Mesendoderm (in vitro differentiated cells): ENCODE measurements around the gene DEFB128.

Experiments
- DNase-seq: peaks from one replicate; pipeline ENCODE4 v3.0.0; 2013
- H2AK5ac ChIP-seq: 2 replicates; pipeline ENCODE4 v1.6.1; 2013; ENCODE audit warnings: low read length, inconsistent platforms
- H2BK120ac ChIP-seq: 2 replicates; pipeline ENCODE4 v1.6.1; 2013; ENCODE audit warnings: low read depth, mild to moderate bottlenecking, low read length, moderate library complexity, mixed read lengths
- H2BK15ac ChIP-seq: replicated peaks from 2 replicates; pipeline ENCODE4 v1.6.1; 2013; ENCODE audit warnings: low read depth, mild to moderate bottlenecking, moderate library complexity
- H2BK5ac ChIP-seq: 2 replicates; pipeline ENCODE4 v1.6.1; 2013; ENCODE audit warnings: low read length, inconsistent platforms
- H3K18ac ChIP-seq: 2 replicates; pipeline ENCODE4 v1.6.1; 2013; ENCODE audit warnings: mild to moderate bottlenecking, low read length, mixed read lengths
- H3K23ac ChIP-seq: one replicate; pipeline ENCODE4 v1.6.1; 2013; ENCODE audit warnings: low read length
- H3K27ac ChIP-seq: 2 replicates; pipeline ENCODE4 v1.5.1; 2013; ENCODE audit warnings: low read depth, mild to moderate bottlenecking, inconsistent platforms, low read length, moderate library complexity
- H3K27me3 ChIP-seq: 2 replicates; pipeline ENCODE4 v1.6.1; 2013; ENCODE audit warnings: low read length, control low read depth, mild to moderate bottlenecking, inconsistent platforms; ENCODE audit not compliant: insufficient read depth, poor library complexity
- H3K36me3 ChIP-seq: 2 replicates; pipeline ENCODE4 v1.6.1; 2013; ENCODE audit warnings: low read length, inconsistent platforms; ENCODE audit not compliant: control insufficient read depth, insufficient read depth
- H3K4ac ChIP-seq: one replicate; pipeline ENCODE4 v1.6.1; 2013; ENCODE audit warnings: low read depth, mild to moderate bottlenecking, low read length, moderate library complexity
- H3K4me1 ChIP-seq: 2 replicates; pipeline ENCODE4 v1.6.1; 2013; ENCODE audit warnings: low read depth, low read length, inconsistent platforms; ENCODE audit not compliant: control insufficient read depth
- H3K4me2 ChIP-seq: 2 replicates; pipeline ENCODE4 v1.6.1; 2013; ENCODE audit warnings: low read length
- H3K4me3 ChIP-seq: 2 replicates; pipeline ENCODE4 v1.5.1; 2013; ENCODE audit warnings: mild to moderate bottlenecking, low read length
- H3K56ac ChIP-seq: one replicate; pipeline ENCODE4 v1.6.1; 2013; ENCODE audit warnings: low read length
- H3K79me1 ChIP-seq: 2 replicates; pipeline ENCODE4 v1.6.1; 2013; ENCODE audit warnings: low read length, inconsistent platforms
- H3K79me2 ChIP-seq: 2 replicates; pipeline ENCODE4 v1.6.1; 2013; ENCODE audit warnings: mild to moderate bottlenecking, low read length; ENCODE audit not compliant: control insufficient read depth, insufficient read depth
- H3K9ac ChIP-seq: 2 replicates; pipeline ENCODE4 v1.6.1; 2013; ENCODE audit warnings: low read length, inconsistent platforms
- H4K5ac ChIP-seq: one replicate; pipeline ENCODE4 v1.6.1; 2013; ENCODE audit warnings: low read length
- H4K8ac ChIP-seq: one replicate; pipeline ENCODE4 v1.6.1; 2013; ENCODE audit warnings: low read depth, mild to moderate bottlenecking, control low read depth, low read length, moderate library complexity
- WGBS: extraction: QIAGEN DNeasy Blood & Tissue Kit; methylation state at CpG from one replicate; pipeline ENCODE4 v1.1.7; 2013; ENCODE audit warnings: low lambda C conversion rate, missing lambda C conversion rate; ENCODE audit not compliant: insufficient coverage; ENCODE audit errors: extremely low coverage; 5-methylcytosine and 5-hydroxymethylcytosine counted together

The DEFB128 gene

GRCh38 chr20:187733-188132 is 1.8 kb downstream of the DEFB128 start:
- Histone ChIP-seq H2BK120ac (no peak overlapping the region), H3K27me3 (no peaks in the 10 kb centered on the region), H3K9ac (no peak overlapping the region), H3K4me1 (no peaks in the 10 kb centered on the region), H4K8ac (no peak overlapping the region), H3K56ac (no peak overlapping the region), H2BK15ac (no peak overlapping the region), H3K4me3 (no peak overlapping the region), H3K27ac (no peak overlapping the region), H2AK5ac (no peak overlapping the region), H3K18ac (no peak overlapping the region), H3K4me2 (no peak overlapping the region), H3K79me1 (no peaks in the 10 kb centered on the region), H3K79me2 (no peaks in the 10 kb centered on the region), H3K4ac (no peak overlapping the region), H3K36me3 (no peaks in the 10 kb centered on the region), H2BK5ac (no peak overlapping the region), H3K23ac (no peak overlapping the region), H4K5ac (no peak overlapping the region)
- no peak for DNase-seq
- WGBS = no CpG with 5 or more reads among the region's 2 CpGs

DNA sequence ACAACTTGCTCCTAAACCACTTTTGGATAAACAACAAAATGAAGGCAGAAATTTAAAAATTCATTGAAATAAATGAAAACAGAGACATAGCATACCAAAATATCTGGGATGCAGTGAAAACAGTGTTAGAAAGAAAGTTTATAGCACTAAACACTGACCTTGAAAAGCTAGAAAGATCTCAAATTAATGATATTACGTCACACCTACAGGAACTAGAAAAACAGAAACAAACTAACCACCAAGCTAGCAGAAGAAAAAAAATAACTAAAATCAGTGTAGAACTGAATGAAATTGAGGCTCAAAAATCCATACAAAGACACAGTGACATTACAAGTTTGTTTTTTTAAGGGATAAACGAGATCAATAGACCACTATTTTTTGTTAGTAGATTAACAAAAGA is 5.2 kb downstream of the DEFB128 start:
- no peak overlapping the region for H2AK5ac ChIP-seq
- no peak overlapping the region for H2BK5ac ChIP-seq
- H3K4ac ChIP-seq = no peak overlapping the region
- H2BK15ac ChIP-seq = no peak overlapping the region
- no peak overlapping the region for H4K5ac ChIP-seq
- no peaks in the 10 kb centered on the region for H3K79me2 ChIP-seq
- H3K9ac ChIP-seq = no peak overlapping the region
- no peaks in the 10 kb centered on the region for H3K79me1 ChIP-seq
- no peak overlapping the region for H3K4me2 ChIP-seq
- no peaks in the 10 kb centered on the region for H3K4me1 ChIP-seq
- H3K36me3 ChIP-seq = no peaks in the 10 kb centered on the region
- no peak overlapping the region for H3K27ac ChIP-seq
- WGBS = no CpG with 5 or more reads among the region's 2 CpGs
- no peak overlapping the region for H3K23ac ChIP-seq
- H3K56ac ChIP-seq = no peak overlapping the region
- DNase-seq = no peak
- no peak overlapping the region for H2BK120ac ChIP-seq
- no peak overlapping the region for H3K18ac ChIP-seq
- no peaks in the 10 kb centered on the region for H3K27me3 ChIP-seq
- H4K8ac ChIP-seq = no peak overlapping the region
- H3K4me3 ChIP-seq = no peak overlapping the region

- no peak overlapping the region for H3K9ac ChIP-seq
- WGBS = no CpG with 5 or more reads among the region's 2 CpGs
- H3K4me3 ChIP-seq = no peak overlapping the region
- H3K56ac ChIP-seq = no peak overlapping the region
- H2AK5ac ChIP-seq = no peak overlapping the region
- H3K4ac ChIP-seq = no peak overlapping the region
- no peak overlapping the region for H4K8ac ChIP-seq
- H3K27ac ChIP-seq = no peak overlapping the region
- no peak overlapping the region for H2BK15ac ChIP-seq
- no peaks in the 10 kb centered on the region for H3K27me3 ChIP-seq
- no peaks in the 10 kb centered on the region for H3K4me1 ChIP-seq
- H2BK5ac ChIP-seq = no peak overlapping the region
- H3K79me1 ChIP-seq = no peaks in the 10 kb centered on the region
- H4K5ac ChIP-seq = no peak overlapping the region
- no peaks in the 10 kb centered on the region for H3K79me2 ChIP-seq
- H3K4me2 ChIP-seq = no peak overlapping the region
- DNase-seq = no peak
- H3K23ac ChIP-seq = no peak overlapping the region
- H2BK120ac ChIP-seq = no peak overlapping the region
- no peaks in the 10 kb centered on the region for H3K36me3 ChIP-seq
- no peak overlapping the region for H3K18ac ChIP-seq
Measured at GRCh38 chr20:168876-169275, 20.6 kb downstream of the DEFB128 start.

- Histone ChIP-seq H2AK5ac (no peak overlapping the region), H3K4me1 (no peaks in the 10 kb centered on the region), H3K4me3 (no peak overlapping the region), H4K5ac (no peak overlapping the region), H3K27ac (no peak overlapping the region), H2BK120ac (no peak overlapping the region), H2BK5ac (no peak overlapping the region), H3K79me2 (no peaks in the 10 kb centered on the region), H4K8ac (no peak overlapping the region), H3K36me3 (no peaks in the 10 kb centered on the region), H2BK15ac (no peak overlapping the region), H3K9ac (no peak overlapping the region), H3K4me2 (no peak overlapping the region), H3K56ac (no peak overlapping the region), H3K27me3 (no peaks in the 10 kb centered on the region), H3K18ac (no peak overlapping the region), H3K4ac (no peak overlapping the region), H3K79me1 (no peaks in the 10 kb centered on the region), H3K23ac (no peak overlapping the region)
- WGBS = no CpG with 5 or more reads among the region's 3 CpGs
- no peak for DNase-seq
Measured at GRCh38 chr20:164618-165017, 24.9 kb downstream of the DEFB128 start.

DNA sequence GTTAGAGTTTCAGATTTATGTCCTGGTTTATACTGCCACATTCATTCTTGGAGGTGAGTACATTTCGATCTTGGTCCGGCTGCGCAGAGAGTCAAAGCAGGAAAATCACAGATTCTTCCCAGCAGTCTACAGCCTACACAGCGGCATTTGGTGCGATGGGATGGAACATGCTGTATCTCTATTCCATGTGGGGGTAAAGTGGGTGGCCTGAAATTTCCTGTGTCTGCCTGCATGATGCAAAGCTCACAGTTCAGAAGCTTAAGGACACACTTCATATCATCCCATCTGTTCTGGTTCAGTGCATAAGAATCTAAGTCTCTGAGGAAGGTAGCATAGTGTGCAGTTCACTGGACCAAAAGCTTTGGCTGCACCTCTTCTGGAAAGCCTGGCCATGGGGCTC is 32.4 kb downstream of the DEFB128 start, which contains the start of gene DEFB127:
TSS of gene DEFB127 (plus strand) at position 301 of the 400 bp plus-strand sequence. CDS start at position 392, 91 bp downstream.
- Histone ChIP-seq H2AK5ac (no peak within 1 kb of the TSS), H3K4me2 (no peak within 1 kb of the TSS), H3K4ac (no peak within 1 kb of the TSS), H3K4me3 (no peak within 1 kb of the TSS), H2BK120ac (no peak within 1 kb of the TSS), H3K9ac (no peak within 1 kb of the TSS), H3K36me3 (no peaks in the 10 kb centered on the region), H3K23ac (no peak within 1 kb of the TSS), H3K79me2 (no peaks in the 10 kb centered on the region), H3K79me1 (no peaks in the 10 kb centered on the region), H4K8ac (no peak within 1 kb of the TSS), H4K5ac (no peak within 1 kb of the TSS), H2BK15ac (no peak within 1 kb of the TSS), H3K27me3 (no peaks in the 10 kb centered on the region), H3K27ac (no peak within 1 kb of the TSS), H3K56ac (no peak within 1 kb of the TSS), H2BK5ac (no peak within 1 kb of the TSS), H3K18ac (no peak within 1 kb of the TSS), H3K4me1 (no peaks in the 10 kb centered on the region)
- no CpG with 5 or more reads among the region's 5 CpGs for WGBS
- no peak for DNase-seq

DNA sequence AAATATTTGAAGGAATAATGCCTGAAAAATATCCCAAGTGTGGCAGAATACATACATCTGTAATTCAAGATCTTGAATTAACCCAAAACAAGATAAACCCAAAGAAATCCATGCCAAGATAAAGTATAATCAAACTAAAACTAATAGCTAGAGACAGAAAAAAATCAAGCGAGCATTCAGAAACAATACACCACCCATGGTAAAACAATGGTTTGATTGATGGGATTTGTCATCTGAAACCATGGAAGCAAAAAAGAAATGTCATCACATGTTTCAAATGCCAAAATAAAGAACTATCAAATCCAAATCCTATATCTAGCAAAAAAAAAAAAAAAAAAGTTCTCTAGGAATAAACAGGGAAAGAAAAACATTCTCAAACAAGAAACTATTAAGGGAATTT is 37.4 kb downstream of the DEFB128 start:
- no peak overlapping the region for H2BK120ac ChIP-seq
- no peak overlapping the region for H3K4ac ChIP-seq
- DNase-seq = no peak
- H2AK5ac ChIP-seq = no peak overlapping the region
- no peaks in the 10 kb centered on the region for H3K27me3 ChIP-seq
- H3K9ac ChIP-seq = no peak overlapping the region
- no CpG with 5 or more reads among the region's 1 CpG for WGBS
- no peaks in the 10 kb centered on the region for H3K79me1 ChIP-seq
- H3K4me2 ChIP-seq = no peak overlapping the region
- H4K5ac ChIP-seq = no peak overlapping the region
- no peak overlapping the region for H4K8ac ChIP-seq
- H3K23ac ChIP-seq = no peak overlapping the region
- no peak overlapping the region for H3K56ac ChIP-seq
- H2BK5ac ChIP-seq = no peak overlapping the region
- H3K79me2 ChIP-seq = no peaks in the 10 kb centered on the region
- no peak overlapping the region for H3K18ac ChIP-seq
- no peak overlapping the region for H2BK15ac ChIP-seq
- H3K4me1 ChIP-seq = no peaks in the 10 kb centered on the region
- no peak overlapping the region for H3K27ac ChIP-seq
- H3K36me3 ChIP-seq = no peaks in the 10 kb centered on the region
- no peak overlapping the region for H3K4me3 ChIP-seq
